ENCODE data around the gene EFCAB5. TPM values are rescaled to one million over a fixed set of nuclear protein-coding genes. Genes with fewer than 3 reads are reported as not detected.
"Not testable (repeated sequence)": the region's sequence is repeated elsewhere in the genome, so short reads cannot be mapped to it uniquely, and the experiment has no call there.

The EFCAB5 gene
- total RNA-seq, 1 donor from 2014 or later: 4.7 TPM

- not testable (repeated sequence) for DNase-seq (ENCODE audit: low read depth)
Observed at GRCh38 chr17:29935909-29936308, 5.5 kb upstream of the EFCAB5 start.

DNA sequence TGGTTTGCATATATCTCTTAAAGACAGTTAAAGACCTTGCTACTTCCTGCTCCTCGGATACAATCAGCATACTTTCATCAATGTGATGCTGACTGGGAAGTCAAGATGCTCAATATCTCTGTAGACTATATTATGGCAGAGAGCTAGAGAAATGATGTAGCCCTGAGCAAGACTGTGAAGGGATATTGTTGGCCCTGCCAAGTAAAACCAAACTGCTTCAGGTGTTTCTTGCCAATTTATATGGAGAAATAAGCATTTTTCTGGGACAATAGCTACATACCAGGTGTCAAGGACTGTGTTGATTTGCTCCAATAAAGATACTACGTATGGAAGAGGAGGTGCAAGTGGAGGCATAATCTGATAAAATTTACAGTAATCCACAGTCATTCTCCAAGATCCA lies 4.7 kb upstream of the EFCAB5 start:
- DNase-seq (ENCODE audit: low read depth): no peak

GRCh38 chr17:29945281-29945680 lies 3.8 kb downstream of the EFCAB5 start:
- no peak for DNase-seq (ENCODE audit: low read depth)

GRCh38 chr17:29948448-29949215 lies 7.2 kb downstream of the EFCAB5 start:
- DNase-seq (ENCODE audit: low read depth): no peak

DNA sequence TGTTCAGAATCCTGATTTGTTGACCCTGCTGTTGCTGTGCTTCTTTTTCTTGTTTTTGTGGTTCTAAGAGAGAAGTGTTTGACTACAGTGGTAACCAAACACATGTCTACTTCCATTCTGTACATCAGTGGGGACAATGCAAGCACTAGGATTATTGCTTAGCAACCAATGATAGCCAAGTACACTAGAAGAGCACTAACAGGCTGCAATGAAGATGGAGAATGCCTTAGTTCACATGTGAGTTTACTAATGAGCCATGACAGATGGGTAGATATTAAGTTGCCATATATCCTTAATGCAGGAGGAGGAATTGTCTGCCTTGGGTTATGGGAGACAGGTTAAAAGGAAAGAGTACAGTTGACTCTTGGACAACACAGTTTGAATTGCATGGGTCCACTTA lies 8.3 kb downstream of the EFCAB5 start:
- no peak for DNase-seq (ENCODE audit: low read depth)

DNA sequence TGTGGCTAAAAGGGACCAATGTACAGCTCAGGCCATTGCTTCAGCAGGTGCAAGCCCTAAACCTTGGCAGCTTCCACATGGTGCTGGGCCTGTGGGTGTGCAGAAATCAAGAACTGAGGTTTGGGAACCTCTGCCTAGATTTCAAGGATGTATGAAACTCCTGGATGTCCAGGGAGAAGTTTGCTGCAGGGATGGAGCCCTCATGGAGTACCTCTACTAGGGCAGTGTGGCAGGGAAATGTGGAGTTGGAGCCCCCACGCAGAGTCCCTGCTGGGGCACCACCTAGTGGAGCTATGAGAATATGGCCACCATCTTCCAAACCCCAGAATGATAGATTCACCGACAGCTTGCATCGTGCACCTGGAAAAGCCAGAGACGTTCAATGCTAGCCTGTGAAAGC lies 13.0 kb downstream of the EFCAB5 start:
- DNase-seq (ENCODE audit: low read depth): no peak

DNA sequence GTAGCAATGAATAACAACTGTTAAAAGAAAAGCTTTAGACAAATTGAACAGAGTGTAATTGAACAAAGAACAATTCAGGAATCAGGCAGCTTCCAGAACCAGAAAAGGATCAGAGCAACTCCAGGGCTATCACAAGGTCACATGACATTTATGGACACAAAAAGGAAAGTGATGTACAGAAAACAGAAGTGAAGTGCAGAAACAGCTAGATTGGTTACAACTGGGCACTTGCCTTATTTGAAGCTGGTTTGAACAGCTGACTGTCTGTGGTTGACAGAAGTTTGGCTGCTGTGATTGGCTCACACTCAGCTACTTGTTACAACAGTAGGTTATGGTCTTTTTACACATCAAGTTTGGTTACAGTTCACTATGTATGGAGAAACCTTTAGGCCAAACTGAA lies 14.8 kb downstream of the EFCAB5 start:
- DNase-seq (ENCODE audit: low read depth): no peak

GRCh38 chr17:29957488-29957887 lies 16.1 kb downstream of the EFCAB5 start:
- DNase-seq (ENCODE audit: low read depth): not testable (repeated sequence)

- DNase-seq (ENCODE audit: low read depth): peak; percentile 33
Observed at GRCh38 chr17:29958947-29959657, 17.7 kb downstream of the EFCAB5 start.

DNA sequence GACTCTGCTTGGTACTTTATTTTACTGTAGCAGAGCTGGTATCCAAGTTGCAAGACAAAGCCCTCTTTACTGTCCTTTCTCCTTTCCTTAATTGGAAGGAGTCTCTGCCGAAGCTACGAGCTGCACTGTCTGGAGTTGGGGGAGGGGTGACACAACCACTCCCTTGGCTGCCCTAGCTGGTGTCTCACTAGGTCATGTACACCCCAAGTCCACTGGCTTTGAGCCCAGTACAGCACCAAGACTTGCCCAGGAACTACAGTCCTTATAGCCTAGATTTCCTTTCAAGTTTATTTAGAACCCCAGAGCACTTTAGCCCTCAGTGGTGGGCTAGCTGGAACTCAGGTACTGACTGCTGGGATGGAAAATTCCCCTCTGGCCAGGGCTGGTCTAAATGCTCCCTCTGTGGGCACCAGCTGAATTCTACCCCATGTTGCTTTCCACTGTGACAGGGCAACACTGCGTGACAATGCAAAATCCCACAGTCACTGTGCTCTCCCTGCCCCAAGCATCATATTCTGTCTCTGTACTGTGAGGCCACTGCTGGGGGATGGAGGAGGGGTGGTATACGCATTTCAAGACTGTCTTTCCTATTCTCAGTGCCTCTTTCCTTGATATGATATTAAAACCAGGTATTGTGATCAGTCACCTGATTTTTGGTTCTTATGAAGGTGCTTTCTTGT lies 18.4 kb downstream of the EFCAB5 start:
- DNase-seq (ENCODE audit: low read depth): no peak

DNA sequence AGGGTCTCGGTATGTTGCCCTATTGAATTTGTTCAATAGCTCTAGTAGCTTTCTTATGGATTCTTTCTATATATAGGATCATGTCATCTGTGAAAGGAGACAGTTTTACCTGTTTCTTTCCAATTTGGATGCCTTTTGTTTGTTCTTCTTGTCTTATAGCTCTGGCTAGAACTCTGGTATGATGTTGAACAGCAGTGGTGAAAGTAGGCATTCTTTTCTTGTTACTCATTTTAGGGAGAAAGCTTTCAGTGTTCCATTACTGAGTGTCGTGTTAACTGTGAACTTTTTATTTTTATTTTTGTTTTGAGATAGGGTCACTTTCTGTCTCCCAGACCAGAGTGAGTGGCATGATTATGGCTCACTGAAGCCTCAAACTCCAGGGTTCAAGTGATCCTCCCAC lies 21.2 kb downstream of the EFCAB5 start:
- DNase-seq (ENCODE audit: low read depth): no peak

- peak; percentile 12 for DNase-seq (ENCODE audit: low read depth)
Observed at GRCh38 chr17:29968271-29968670, 26.8 kb downstream of the EFCAB5 start.

DNA sequence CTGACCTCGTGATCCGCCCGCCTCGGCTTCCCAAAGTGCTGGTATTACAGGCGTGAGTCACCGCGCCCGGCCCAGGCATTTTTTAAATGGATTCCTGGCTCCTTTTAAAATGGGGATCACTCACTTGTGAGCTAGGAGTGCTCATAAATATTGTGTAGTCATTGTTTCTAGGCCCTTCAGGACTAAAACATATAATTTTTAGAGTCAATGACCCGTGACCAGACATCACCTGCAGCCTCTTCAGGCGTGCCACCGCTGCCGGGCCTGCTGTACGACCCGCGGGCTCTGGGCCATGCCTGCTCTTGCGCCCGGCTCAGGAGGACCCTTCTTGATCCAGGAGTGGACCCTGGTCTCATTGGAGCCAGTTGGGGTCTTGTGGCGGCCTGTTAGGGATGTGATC lies 30.8 kb downstream of the EFCAB5 start:
- no peak for DNase-seq (ENCODE audit: low read depth)

DNA sequence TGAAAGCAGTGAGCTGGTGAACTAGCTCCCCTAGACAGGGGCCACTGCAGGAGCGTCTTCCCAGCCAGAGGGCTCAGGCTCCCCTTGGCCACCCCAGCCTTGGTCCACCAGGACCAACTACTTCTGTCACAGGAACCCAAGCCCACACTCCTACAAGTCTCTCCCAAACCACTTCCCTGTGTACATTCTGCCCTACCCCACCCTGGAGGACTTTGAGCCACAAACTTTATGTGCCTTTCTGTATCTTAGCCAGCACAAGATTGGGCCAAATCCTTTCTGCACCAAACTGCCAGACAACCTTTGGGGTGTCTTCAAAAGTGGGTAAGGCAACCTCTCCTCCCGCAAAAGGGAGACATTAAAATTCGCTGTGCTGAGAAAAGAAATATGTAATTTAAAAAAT lies 31.6 kb downstream of the EFCAB5 start:
- DNase-seq (ENCODE audit: low read depth): no peak

DNA sequence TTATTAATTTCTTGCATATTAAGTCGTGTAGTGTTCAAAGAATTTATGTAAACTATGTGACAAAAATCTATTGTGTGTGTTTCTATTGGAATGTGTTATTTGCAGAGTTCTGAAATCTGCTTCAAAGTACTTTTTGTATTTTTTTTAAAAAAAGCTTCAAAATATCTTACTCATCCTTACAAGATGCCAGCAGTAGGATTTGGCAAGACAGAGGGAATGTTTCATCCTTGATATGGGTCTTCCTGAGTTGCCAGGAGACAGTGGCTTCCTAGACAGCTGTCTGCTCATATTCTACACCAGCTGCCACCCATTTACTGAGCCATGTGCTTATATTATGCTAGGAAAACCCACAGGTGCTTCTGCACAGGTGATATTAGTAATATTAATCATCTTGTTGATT lies 36.4 kb downstream of the EFCAB5 start:
- DNase-seq (ENCODE audit: low read depth): peak; percentile 15

DNA sequence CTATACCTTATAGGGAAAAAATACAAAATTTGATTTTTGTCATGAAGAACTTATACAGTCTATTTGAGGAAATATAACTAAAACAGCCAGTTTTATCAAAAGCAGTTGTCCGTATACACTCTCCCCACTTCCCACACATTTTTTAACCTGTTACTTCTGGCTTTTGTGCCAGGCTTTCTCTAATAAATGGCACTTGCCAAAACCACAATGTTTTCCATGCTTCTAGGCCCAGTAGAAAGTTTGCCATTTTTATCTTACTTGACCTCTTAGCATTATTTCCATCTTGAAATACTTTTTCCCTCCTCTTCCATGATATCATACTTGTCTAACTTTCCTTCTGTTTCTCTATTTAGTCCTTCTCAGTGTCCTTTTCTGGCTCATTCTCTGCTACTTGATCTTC lies 38.8 kb downstream of the EFCAB5 start:
- DNase-seq (ENCODE audit: low read depth): no peak

- no peak for DNase-seq (ENCODE audit: low read depth)
Observed at GRCh38 chr17:29982991-29983653, 41.7 kb downstream of the EFCAB5 start.

DNA sequence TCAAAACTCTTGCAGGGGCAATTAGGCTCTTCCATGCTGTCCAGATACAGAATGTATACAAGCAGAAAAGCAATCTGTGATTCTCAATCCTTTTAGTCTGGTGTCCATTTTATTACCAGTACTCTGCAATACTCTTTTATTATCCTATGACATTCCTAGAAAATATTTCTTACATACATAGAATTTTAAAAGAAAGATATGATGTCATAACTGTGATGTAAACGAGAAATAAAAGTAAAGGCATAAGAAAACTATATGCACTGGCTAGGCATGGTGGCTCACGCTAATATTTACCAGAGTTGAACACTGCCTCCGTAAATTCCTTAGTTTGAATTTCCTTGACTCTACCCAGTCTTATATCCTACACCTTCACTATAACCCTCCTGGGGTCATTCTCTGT lies 55.0 kb downstream of the EFCAB5 start:
- DNase-seq (ENCODE audit: low read depth): no peak

DNA sequence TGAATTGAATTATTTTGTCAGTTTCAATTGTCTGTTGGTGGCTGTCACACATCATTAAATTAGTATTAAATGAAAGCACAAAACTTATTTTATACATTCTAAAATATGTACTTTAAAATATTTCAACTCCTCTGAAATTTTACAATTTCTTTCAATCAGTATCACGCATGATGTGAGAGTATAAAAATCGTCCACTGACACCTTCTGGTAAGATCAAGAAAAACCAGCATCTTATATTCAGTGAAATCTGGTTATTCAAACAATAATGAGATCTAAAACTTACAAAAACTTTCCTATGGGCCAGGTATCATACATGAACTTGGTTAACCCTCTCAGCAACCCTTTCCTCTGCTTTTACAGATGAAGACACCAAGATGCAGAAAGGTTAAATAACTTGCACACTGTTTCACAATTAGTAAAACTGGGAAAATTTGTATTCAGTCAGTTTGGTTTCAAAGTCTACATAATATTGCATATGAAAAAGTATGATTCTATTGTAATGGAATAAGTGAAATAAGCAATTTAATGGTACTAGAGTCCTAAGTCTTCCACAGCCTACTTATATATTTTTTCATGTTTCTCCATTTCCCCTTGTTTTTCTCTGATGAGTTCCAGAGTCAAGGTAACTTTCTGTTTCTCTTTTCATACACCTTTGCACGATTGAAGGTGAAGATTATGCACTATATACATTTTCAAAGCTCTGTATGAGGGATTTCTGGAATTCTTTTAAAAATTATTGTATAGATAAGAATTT lies 58.7 kb downstream of the EFCAB5 start:
- DNase-seq (ENCODE audit: low read depth): no peak

DNA sequence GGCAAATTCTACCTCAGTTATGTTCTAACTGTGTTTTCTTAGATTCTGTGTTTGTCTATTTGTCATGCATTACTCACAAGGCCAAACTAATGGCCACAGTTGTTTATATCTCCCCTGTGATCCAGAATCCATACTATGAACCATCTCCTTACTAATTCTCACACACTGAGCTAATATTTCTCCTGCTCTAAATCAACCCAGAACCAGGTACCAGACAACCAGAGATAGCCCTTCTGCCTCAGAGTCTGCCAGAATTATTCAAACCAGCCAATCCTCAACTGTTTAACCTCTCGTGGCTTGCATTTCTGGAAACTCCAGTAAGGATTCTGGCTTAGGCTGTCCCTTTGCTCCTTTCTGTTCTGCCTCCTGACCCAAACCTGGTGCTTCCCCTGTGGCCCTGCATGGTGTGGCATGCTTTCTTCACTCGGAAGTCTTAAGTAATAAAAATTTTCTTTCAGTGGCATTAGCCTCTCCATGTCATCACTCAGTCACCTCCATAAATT lies 59.4 kb downstream of the EFCAB5 start:
- no peak for DNase-seq (ENCODE audit: low read depth)

GRCh38 chr17:30002088-30002487 lies 60.7 kb downstream of the EFCAB5 start:
- no peak for DNase-seq (ENCODE audit: low read depth)
